Measurements from ENCODE around the gene IFI27L1. TPM values are rescaled to one million over a fixed set of nuclear protein-coding genes. Genes with fewer than 3 reads are reported as not detected.

IFI27L1 gene
- total RNA-seq, 1 experiment from 2014 or later: 27.6 TPM

DNA sequence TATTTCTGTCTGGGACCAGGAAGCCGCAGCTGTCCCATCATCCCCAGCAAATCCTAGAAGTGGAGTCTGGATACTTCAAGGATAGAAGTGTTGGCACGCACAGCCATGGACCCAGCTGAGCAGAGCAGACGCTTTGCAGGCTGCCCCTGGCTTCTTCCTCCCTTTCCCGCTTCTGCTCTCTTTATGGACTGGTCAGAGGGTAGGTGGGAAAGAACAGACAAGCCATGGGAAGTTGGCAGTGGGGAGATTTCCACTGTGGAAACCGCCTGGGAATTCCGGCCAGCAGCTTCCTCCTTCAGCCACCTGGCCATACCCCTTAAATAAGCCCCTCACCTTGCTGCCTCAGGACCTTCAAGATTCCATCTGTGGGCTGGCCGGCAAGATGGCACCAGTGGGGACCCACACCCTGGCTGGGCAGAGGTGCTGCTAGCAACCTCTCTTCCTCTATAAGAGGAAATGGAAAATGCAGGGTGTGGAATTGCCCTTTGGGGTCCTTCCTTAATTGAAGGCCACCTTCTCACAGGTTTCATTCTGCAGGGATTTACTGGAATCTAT, 34.3 kb upstream of the IFI27L1 start:
- TF ChIP-seq MYBL2 (CRISPR knock-in tag; IDR thresholded peaks at IDR 0.05) (no peak), GRHL2 (CRISPR knock-in tag; IDR thresholded peaks at IDR 0.05; ENCODE audit: insufficient replicate concordance, severe bottlenecking) (no peak), ZNF317 (CRISPR knock-in tag; IDR thresholded peaks at IDR 0.05; ENCODE audit: borderline replicate concordance, low read depth) (no peak), GABPB1 (CRISPR knock-in tag; IDR thresholded peaks at IDR 0.05) (no peak), FOXP1 (CRISPR knock-in tag; IDR thresholded peaks at IDR 0.05; ENCODE audit: borderline replicate concordance) (no peak), NR3C1 (CRISPR knock-in tag; conservative IDR thresholded peaks at IDR 0.05; ENCODE audit: low read depth) (no peak), TEAD4 (CRISPR knock-in tag; IDR thresholded peaks at IDR 0.05) (no peak), ZNF138 (CRISPR knock-in tag; conservative IDR thresholded peaks at IDR 0.05) (no peak)
- TF ChIP-seq, protein P1, sequence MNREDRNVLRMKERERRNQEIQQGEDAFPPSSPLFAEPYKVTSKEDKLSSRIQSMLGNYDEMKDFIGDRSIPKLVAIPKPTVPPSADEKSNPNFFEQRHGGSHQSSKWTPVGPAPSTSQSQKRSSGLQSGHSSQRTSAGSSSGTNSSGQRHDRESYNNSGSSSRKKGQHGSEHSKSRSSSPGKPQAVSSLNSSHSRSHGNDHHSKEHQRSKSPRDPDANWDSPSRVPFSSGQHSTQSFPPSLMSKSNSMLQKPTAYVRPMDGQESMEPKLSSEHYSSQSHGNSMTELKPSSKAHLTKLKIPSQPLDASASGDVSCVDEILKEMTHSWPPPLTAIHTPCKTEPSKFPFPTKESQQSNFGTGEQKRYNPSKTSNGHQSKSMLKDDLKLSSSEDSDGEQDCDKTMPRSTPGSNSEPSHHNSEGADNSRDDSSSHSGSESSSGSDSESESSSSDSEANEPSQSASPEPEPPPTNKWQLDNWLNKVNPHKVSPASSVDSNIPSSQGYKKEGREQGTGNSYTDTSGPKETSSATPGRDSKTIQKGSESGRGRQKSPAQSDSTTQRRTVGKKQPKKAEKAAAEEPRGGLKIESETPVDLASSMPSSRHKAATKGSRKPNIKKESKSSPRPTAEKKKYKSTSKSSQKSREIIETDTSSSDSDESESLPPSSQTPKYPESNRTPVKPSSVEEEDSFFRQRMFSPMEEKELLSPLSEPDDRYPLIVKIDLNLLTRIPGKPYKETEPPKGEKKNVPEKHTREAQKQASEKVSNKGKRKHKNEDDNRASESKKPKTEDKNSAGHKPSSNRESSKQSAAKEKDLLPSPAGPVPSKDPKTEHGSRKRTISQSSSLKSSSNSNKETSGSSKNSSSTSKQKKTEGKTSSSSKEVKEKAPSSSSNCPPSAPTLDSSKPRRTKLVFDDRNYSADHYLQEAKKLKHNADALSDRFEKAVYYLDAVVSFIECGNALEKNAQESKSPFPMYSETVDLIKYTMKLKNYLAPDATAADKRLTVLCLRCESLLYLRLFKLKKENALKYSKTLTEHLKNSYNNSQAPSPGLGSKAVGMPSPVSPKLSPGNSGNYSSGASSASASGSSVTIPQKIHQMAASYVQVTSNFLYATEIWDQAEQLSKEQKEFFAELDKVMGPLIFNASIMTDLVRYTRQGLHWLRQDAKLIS (CRISPR knock-in tag; IDR thresholded peaks at IDR 0.05; ENCODE audit: borderline replicate concordance): no peak
- TF ChIP-seq, protein P2, sequence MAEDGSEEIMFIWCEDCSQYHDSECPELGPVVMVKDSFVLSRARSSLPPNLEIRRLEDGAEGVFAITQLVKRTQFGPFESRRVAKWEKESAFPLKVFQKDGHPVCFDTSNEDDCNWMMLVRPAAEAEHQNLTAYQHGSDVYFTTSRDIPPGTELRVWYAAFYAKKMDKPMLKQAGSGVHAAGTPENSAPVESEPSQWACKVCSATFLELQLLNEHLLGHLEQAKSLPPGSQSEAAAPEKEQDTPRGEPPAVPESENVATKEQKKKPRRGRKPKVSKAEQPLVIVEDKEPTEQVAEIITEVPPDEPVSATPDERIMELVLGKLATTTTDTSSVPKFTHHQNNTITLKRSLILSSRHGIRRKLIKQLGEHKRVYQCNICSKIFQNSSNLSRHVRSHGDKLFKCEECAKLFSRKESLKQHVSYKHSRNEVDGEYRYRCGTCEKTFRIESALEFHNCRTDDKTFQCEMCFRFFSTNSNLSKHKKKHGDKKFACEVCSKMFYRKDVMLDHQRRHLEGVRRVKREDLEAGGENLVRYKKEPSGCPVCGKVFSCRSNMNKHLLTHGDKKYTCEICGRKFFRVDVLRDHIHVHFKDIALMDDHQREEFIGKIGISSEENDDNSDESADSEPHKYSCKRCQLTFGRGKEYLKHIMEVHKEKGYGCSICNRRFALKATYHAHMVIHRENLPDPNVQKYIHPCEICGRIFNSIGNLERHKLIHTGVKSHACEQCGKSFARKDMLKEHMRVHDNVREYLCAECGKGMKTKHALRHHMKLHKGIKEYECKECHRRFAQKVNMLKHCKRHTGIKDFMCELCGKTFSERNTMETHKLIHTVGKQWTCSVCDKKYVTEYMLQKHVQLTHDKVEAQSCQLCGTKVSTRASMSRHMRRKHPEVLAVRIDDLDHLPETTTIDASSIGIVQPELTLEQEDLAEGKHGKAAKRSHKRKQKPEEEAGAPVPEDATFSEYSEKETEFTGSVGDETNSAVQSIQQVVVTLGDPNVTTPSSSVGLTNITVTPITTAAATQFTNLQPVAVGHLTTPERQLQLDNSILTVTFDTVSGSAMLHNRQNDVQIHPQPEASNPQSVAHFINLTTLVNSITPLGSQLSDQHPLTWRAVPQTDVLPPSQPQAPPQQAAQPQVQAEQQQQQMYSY (CRISPR knock-in tag; IDR thresholded peaks at IDR 0.05): no peak
- TF ChIP-seq, protein P3, sequence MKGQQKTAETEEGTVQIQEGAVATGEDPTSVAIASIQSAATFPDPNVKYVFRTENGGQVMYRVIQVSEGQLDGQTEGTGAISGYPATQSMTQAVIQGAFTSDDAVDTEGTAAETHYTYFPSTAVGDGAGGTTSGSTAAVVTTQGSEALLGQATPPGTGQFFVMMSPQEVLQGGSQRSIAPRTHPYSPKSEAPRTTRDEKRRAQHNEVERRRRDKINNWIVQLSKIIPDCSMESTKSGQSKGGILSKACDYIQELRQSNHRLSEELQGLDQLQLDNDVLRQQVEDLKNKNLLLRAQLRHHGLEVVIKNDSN (CRISPR knock-in tag; IDR thresholded peaks at IDR 0.05): no peak
- TF ChIP-seq, protein P4, sequence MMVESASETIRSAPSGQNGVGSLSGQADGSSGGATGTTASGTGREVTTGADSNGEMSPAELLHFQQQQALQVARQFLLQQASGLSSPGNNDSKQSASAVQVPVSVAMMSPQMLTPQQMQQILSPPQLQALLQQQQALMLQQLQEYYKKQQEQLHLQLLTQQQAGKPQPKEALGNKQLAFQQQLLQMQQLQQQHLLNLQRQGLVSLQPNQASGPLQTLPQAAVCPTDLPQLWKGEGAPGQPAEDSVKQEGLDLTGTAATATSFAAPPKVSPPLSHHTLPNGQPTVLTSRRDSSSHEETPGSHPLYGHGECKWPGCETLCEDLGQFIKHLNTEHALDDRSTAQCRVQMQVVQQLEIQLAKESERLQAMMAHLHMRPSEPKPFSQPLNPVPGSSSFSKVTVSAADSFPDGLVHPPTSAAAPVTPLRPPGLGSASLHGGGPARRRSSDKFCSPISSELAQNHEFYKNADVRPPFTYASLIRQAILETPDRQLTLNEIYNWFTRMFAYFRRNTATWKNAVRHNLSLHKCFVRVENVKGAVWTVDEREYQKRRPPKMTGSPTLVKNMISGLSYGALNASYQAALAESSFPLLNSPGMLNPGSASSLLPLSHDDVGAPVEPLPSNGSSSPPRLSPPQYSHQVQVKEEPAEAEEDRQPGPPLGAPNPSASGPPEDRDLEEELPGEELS (CRISPR knock-in tag; IDR thresholded peaks at IDR 0.05): no peak
- Mint-ChIP-seq H3K36me3 (peaks cover 45% of the 10 kb centered on the region), H3K27me3 (ENCODE audit: low read depth) (no peaks in the 10 kb centered on the region), H3K4me1 (no peaks in the 10 kb centered on the region; the same call in 1 of the 2 replicates), H3K4me3 (no peak overlapping the region), H3K27ac (no peak overlapping the region), H3K9me3 (no peaks in the 10 kb centered on the region)
- CTCF ChIA-PET: interaction anchor here (1.8 to 2.0 kb wide), 2 partner anchors 10 to 90 kb away, joined by 6 to 13 read pairs; no protein-coding TSS in a partner anchor
- POLR2A ChIA-PET: no interaction called here
- DNase-seq (ENCODE audit: low spot score): no peak
- ATAC-seq: no peak

DNA sequence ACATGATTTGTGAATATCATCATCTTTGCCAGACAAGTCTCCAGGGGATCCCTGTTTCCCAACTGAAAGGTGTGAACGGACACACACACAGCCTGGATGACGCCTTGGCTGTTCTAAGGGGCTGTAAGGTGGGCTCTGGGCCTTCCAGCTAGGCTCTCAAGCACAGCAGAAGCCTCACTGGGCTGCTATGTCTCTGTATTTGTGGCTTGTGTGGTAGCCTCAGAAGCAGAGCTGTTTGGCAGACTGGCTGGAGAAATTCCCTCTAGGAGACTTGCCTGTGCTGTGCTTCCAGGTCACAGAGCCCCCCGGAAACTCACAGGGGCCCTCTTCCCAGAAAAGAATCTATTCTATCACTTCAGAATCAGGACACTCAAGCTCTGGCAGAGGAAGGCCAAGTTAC, 33.5 kb upstream of the IFI27L1 start:
- H3K9me3 Mint-ChIP-seq: no peaks in the 10 kb centered on the region
- peaks cover 53% of the 10 kb centered on the region for H3K36me3 Mint-ChIP-seq
- ChIA-PET CTCF (interaction anchor here (1.4 kb wide), 1 partner anchor 11 kb away, joined by 8 read pairs; no protein-coding TSS in a partner anchor), POLR2A (no interaction called here)
- no peak for ATAC-seq
- H3K4me1 Mint-ChIP-seq: peaks cover 6% of the 10 kb centered on the region
- H3K4me3 Mint-ChIP-seq: no peak overlapping the region
- H3K27me3 Mint-ChIP-seq (ENCODE audit: low read depth): no peaks in the 10 kb centered on the region
- no peak for DNase-seq (ENCODE audit: low spot score)
- H3K27ac Mint-ChIP-seq: no peak overlapping the region
- TF ChIP-seq, protein P5, sequence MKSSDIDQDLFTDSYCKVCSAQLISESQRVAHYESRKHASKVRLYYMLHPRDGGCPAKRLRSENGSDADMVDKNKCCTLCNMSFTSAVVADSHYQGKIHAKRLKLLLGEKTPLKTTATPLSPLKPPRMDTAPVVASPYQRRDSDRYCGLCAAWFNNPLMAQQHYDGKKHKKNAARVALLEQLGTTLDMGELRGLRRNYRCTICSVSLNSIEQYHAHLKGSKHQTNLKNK (CRISPR knock-in tag; IDR thresholded peaks at IDR 0.05): no peak
- no peak for TF ChIP-seq SMAD3 (CRISPR knock-in tag; IDR thresholded peaks at IDR 0.05; ENCODE audit: borderline replicate concordance)
- TF ChIP-seq HMGA2 (CRISPR knock-in tag; IDR thresholded peaks at IDR 0.05): no peak
- no peak for TF ChIP-seq ZNF263 (CRISPR knock-in tag; IDR thresholded peaks at IDR 0.05; ENCODE audit: low read depth)

All from WTC11 (cell line).